GM15510 (cell line): ENCODE measurements around the gene TNFRSF14.

Source experiments
- POLR2A ChIP-seq: IDR thresholded peaks from 3 replicates; pipeline ENCODE4 v1.6.1; 2011; ENCODE audit warnings: borderline replicate concordance; ENCODE audit not compliant: insufficient read length; ENCODE audit errors: extremely low read depth

The TNFRSF14 gene

GRCh38 chr1:2541619-2542245 is 14.4 kb upstream of the TNFRSF14 start:
- no peak for TF ChIP-seq POLR2A

- TF ChIP-seq POLR2A: no peak
Observed at GRCh38 chr1:2542246-2542915, 13.8 kb upstream of the TNFRSF14 start.

- TF ChIP-seq POLR2A: no peak
Observed at GRCh38 chr1:2543543-2544092, 12.6 kb upstream of the TNFRSF14 start.

GRCh38 chr1:2544093-2544874 is 11.9 kb upstream of the TNFRSF14 start:
- TF ChIP-seq POLR2A: no peak

- TF ChIP-seq POLR2A: no peak
Observed at GRCh38 chr1:2544875-2545640, 11.1 kb upstream of the TNFRSF14 start.

- TF ChIP-seq POLR2A: peak; percentile 98
Observed at GRCh38 chr1:2545754-2546514, 10.2 kb upstream of the TNFRSF14 start.

GRCh38 chr1:2546515-2547209 is 9.5 kb upstream of the TNFRSF14 start:
- peak; percentile 52 for TF ChIP-seq POLR2A

GRCh38 chr1:2547210-2548067 is 8.7 kb upstream of the TNFRSF14 start:
- TF ChIP-seq POLR2A: peak; percentile 32

GRCh38 chr1:2548068-2548589 is 8.0 kb upstream of the TNFRSF14 start:
- TF ChIP-seq POLR2A: peak; percentile 24

GRCh38 chr1:2552189-2552588 is 4.0 kb upstream of the TNFRSF14 start:
- TF ChIP-seq POLR2A: no peak

GRCh38 chr1:2553871-2554620 is 2.1 kb upstream of the TNFRSF14 start:
- no peak for TF ChIP-seq POLR2A
